IPS-NIHi11 (cell line): ENCODE measurements around the gene SLC41A2.
"Not testable (repeated sequence)": the region's sequence is repeated elsewhere in the genome, so short reads cannot be mapped to it uniquely, and the experiment has no call there.

Experiments
- DNase-seq: peaks from one replicate; pipeline ENCODE4 v3.0.0; 2012; ENCODE audit warnings: mixed read lengths, low spot score

Gene SLC41A2

DNA sequence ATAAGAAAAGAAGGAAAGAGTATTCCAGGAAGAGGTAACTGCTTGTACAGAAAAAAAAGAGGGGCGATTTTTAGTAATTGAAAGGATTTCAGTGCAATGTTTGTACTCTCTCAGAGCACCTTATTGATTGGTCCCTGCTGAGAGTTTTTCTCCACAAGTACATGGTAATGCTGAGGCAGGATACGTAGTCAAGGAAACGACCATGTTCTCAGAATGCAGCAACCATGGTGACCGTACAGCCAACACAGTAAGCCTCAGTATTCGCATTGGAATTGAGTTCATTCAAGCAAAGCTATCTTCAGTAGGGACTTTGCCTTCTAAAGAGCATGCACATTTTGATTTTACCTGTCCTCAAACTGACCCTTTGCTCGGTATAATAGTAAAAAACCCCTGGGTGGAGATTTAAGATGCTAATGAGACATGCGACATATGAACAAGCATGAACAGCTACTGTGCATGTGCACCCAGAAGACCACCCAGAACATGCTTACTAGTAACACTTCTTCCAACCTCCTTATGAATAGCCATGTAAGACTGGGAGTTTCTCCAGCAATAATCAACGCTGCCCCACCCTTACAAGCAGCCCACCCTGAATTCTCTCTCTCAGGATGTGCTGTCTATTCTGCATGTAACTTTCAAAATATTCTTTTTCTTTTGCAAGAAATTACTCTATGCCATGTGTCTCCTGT lies 6.2 kb upstream of the SLC41A2 start:
- no peak for DNase-seq

GRCh38 chr12:104963757-104964156 lies 5.7 kb upstream of the SLC41A2 start:
- no peak for DNase-seq

DNA sequence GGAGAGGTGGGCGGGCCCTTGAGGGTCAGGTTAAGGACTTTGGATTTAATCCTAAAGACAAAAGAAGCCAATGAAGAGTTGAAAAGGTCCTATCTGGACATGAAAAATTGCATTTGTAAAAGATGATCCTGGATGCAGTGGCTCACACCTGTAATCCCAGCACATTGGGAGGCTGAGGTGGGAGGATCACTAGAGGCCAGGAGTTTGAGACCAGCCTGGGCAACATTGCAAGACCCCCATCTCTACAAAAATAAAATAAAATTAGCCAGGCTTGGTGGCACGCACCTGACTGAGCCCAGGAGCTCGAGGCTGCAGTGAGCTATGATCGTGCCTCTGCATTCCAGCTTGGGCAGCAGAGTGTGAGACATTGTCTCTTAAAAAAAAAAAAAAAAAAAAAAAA lies 2.4 kb upstream of the SLC41A2 start:
- DNase-seq, result no peak

DNA sequence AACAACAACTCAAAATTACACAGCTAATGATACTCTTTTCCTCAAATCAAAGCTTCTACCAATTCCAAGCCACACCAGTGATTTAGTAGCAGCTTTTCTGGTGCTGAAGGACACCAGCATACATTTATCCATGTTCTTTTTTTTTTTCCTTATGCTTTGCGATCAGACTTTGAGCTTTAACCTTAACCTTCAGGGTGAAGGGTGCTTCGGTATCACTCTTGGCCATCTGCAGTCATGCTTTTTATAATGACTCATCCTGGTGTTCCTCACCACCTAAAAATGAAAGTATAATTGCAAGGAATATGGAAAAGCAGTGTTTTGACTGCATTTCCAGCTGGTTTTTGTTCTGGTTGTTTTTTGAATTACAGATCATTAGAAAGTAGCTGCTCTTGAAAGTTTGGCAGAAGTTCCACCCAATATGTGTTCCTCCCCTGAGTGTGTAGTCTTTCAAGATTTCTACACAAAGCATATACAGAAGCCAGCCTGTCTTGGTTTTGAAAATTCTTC lies 1.3 kb upstream of the SLC41A2 start:
- no peak for DNase-seq

GRCh38 chr12:104958805-104959334 lies 780 bp upstream of the SLC41A2 start:
- no peak for DNase-seq

DNA sequence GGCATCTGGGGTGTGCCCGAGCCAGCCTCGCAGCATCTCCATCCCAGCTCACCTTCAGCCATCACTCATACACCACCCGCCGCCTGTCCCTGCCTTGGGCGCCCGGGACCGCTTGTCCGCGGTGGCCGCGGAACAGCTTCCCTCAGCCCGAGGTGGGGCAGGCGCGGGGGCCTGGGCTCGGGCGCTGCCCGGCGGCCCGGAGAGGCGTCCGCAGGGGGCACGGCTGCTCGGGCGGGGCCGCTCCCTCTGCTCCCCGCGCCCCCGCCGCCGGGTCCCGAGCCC lies 430 bp downstream of the SLC41A2 start:
- no peak for DNase-seq

DNA sequence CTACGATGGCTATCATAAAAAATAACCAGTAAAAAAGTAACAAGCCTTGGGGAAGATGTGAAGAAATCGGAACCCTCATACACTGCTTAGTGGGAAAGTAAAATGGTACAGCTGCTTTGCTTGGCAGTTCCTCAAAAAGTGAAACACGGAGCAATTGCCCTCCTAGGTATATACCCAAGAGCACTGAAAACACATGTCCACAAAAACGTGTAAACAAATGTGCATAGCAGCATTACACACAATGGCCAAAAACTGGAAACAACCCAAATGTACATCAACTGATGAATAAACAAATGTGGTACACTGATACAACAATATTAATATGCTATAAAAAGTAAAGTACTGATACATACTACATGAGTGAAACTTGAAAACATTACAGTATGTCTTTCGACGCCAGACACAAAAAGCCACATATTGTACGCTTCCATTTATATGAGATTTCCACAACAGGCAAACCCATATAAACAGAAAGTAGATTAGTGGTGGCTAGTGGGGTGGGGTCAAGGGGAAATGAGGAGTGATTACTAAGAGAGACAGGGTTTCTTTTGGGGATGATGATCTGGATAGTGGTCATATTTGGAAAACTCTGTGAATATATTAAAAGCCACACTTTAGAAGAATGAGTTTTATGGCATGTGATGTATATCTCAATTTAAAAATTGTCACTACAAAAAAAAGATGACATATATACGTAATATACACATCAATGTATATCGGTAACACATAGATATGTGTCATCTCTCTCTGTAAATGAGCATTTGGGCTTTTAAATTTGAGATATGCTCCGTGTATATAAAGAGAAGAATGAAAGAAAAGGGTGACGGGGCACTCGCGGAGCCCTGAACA lies 996 bp downstream of the SLC41A2 start:
- no peak for DNase-seq

- no peak for DNase-seq
Observed at GRCh38 chr12:104955703-104956102, 2.4 kb downstream of the SLC41A2 start.

GRCh38 chr12:104953323-104953722 lies 4.8 kb downstream of the SLC41A2 start:
- no peak for DNase-seq

DNA sequence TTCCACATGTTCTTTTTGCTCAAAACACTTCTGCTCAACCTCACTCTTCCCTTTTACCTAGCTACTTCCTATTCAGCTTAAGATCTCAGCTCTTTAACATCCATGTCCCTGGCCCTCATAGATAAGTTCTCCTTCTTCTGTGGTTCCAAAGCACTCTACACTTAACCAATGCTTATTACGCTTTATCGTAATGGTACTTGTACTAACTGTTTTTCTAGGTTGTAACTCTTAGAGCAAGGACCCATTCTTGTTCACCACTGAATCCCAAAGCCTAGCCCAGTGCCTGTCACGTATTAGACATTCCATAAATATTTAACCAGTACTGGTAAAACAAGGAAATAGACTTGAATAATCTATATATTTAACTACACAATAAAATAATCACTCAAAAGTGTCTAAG lies 5.3 kb downstream of the SLC41A2 start:
- no peak for DNase-seq

GRCh38 chr12:104951759-104952509 lies 6.2 kb downstream of the SLC41A2 start:
- DNase-seq, result no peak

DNA sequence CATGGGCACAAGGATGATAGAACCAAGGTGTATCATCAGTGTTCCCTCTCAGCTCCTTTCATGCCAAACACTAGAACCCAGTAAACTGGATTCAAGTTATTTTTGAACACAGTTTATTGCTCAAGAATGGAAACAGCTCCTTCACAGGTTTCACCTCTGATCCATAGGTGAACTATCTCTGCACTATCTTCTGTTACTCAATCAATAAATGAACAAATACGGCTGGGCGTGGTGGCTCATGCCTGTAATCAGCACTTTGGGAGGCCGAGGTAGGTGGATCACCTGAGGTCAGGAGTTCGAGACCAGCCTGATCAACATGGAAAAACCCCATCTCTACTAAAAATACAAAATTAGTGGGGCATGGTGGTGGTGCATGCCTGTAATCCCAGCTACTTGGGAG lies 9.4 kb downstream of the SLC41A2 start:
- not testable (repeated sequence) for DNase-seq

DNA sequence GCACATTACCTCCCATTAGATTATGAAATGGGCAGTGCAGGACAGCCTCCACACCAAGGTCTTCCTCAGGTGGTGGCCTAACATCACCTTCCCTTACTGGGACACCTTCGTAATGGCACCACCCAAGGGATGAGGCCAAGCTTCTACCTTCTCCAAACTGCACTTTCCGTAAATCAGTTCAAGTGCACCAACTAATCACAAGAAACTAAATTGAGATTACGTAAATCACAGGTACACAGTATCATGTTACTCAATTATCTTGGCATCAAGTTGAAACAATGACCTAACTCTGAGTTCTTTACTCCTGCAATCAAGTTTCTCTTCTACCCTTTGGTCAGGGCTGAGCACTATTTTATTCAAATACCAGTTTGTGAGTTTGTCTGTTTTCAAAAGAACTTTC lies 13.8 kb downstream of the SLC41A2 start:
- DNase-seq, result no peak

GRCh38 chr12:104943401-104943800 lies 14.7 kb downstream of the SLC41A2 start:
- not testable (repeated sequence) for DNase-seq

DNA sequence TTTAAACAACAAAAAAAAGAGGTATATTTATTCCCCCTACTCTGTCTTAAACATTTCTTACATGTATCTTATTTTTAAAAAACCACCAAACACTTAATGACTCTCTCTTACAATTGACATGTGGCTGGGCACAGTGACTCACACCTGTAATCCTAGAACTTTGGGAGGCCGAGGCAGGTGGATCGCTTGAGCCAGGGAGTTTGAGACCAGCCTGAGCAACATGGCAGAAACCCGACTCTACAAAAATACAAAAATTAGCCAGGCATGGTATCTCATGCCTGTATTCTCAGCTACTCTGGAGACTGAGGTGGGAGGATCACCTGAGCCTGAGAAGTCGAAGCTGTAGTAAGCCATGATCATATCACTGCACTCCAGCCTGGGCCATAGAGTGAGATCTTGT lies 16.0 kb downstream of the SLC41A2 start:
- no peak for DNase-seq

- DNase-seq, result no peak
Observed at GRCh38 chr12:104941454-104941853, 16.6 kb downstream of the SLC41A2 start.

- no peak for DNase-seq
Observed at GRCh38 chr12:104939089-104939488, 19.0 kb downstream of the SLC41A2 start.

DNA sequence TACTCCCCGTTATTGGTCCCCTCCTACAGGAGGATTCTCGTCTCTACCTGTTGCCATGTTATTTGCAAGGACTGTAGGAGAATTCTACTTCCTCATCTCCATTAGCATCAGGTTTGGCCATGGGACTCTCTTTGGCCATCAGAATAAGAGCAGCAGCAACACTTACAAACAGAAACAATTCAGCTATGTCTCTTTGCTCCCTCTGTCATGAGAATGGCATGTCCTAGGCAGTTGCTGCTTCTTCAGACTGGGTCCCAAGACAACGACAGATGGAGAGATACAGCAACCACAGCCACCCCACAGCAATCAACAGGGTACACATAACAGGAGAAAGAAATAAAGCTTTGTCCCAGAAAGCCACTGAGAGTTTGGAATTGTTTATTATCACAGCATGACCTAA lies 19.7 kb downstream of the SLC41A2 start:
- no peak for DNase-seq

GRCh38 chr12:104935886-104936285 lies 22.2 kb downstream of the SLC41A2 start:
- no peak for DNase-seq

DNA sequence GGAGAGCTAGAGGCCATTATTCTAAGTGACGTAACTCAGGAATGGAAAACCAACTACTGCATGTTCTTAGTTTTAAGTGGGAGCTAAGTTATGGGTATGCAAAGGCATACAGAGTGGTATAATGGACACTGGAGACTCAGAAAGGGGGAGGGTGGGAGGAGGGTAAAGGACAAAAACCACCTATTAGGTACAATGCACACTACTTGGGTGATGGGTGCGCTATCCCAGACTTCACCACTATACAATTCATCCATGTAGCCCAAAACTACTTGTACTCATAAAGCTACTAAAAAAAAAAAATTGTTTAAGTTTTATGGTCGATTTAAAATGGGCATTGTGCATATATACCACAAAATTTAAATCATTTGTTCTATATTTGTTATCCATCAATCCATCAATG lies 24.3 kb downstream of the SLC41A2 start:
- no peak for DNase-seq

DNA sequence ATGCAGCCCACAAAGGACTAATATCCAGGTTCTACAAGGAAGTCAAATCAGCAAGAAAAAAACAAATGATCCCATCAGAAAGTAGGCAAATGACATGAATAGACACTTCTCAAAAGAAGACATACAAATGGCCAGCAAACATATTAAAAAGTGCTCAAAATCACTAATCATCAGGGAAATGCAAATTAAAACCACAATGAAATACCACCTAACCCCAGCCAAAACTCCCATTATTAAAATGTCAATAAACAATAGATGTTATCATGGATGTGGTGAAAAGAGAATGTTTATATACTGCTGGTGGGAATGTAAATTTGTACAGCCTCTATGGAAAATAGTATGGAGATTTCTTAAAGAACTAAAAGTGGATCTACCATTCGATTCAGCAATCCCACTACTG lies 25.0 kb downstream of the SLC41A2 start:
- DNase-seq, result no peak
